ENCODE results near the gene PDHA1.

- no peak for TF ChIP-seq POLR2A (IDR thresholded peaks at IDR 0.05; ENCODE audit: low read depth)
- TF ChIP-seq CTCF (IDR thresholded peaks at IDR 0.05), result no peak
- TF ChIP-seq POLR2AphosphoS5 (IDR thresholded peaks at IDR 0.05), result no peak
- no peak for TF ChIP-seq EP300 (IDR thresholded peaks at IDR 0.05)
Measured at GRCh38 chrX:19375546-19375945, 31.8 kb downstream of the PDHA1 start.

All from esophagus muscularis mucosa (tissue), 4 donors.